HAP-1 (cell line): ENCODE measurements around the gene S100A9.
"Not testable (repeated sequence)": the region's sequence is repeated elsewhere in the genome, so short reads cannot be mapped to it uniquely, and the experiment has no call there.

ENCODE experiments used
- DNase-seq, 2 experiments: peaks; one replicate each; pipeline ENCODE4 v3.0.0-alpha.2; 2016 to 2020; ENCODE audit warnings: low spot score in 2 of 2
- H3K27me3 ChIP-seq: fragments of 250-450 bp; sonication (Bioruptor Pico); 2 replicates; pipeline ENCODE4 v1.5.1; 2020; ENCODE audit warnings: low read depth, mild to moderate bottlenecking, moderate library complexity
- H3K36me3 ChIP-seq: fragments of 250-450 bp; sonication (Bioruptor Pico); replicated peaks from 2 replicates; pipeline ENCODE4 v1.5.1; 2020; ENCODE audit warnings: mild to moderate bottlenecking
- H3K4me1 ChIP-seq: fragments of 250-450 bp; sonication (Bioruptor Pico); 2 replicates; pipeline ENCODE4 v1.5.1; 2020; ENCODE audit warnings: mild to moderate bottlenecking
- H3K4me3 ChIP-seq: fragments of 250-450 bp; sonication (Bioruptor Pico); 2 replicates; pipeline ENCODE4 v1.5.1; 2020; ENCODE audit warnings: mild to moderate bottlenecking, moderate library complexity
- H3K9me3 ChIP-seq: fragments of 250-450 bp; sonication (Bioruptor Pico); 2 replicates; pipeline ENCODE4 v1.5.1; 2020; ENCODE audit warnings: mild to moderate bottlenecking, moderate library complexity
- in situ Hi-C: fragments of 300-500 bp; cut with MboI; formaldehyde crosslinking; loops from 3 replicates; pipeline ENCODE4 v1.14.3; 2020; ENCODE audit warnings: low sequenced_read_pairs, inconsistent platforms, mixed read lengths

The S100A9 gene

GRCh38 chr1:153357853-153358690, at the start of gene S100A9:
TSS of gene S100A9 (plus strand) at chr1:153357854. CDS start at chr1:153358284, 430 bp downstream.
- Histone ChIP-seq H3K4me3 (no peak within 1 kb of the TSS), H3K36me3 (no peaks in the 10 kb centered on the region), H3K9me3 (no peaks in the 10 kb centered on the region), H3K4me1 (no peaks in the 10 kb centered on the region), H3K27me3 (peaks cover 9% of the 10 kb centered on the region; the same call in 1 of the 2 replicates)
- DNase-seq, result no peak
- in situ Hi-C loops, result loop anchor here (5.0 to 25.0 kb wide), 3 partner anchors 144 to 404 kb away; partner anchors contain the start of gene S100A2

- no peak overlapping the region for H3K4me3 ChIP-seq
- peaks cover 14% of the 10 kb centered on the region for H3K27me3 ChIP-seq
- H3K9me3 ChIP-seq, result no peaks in the 10 kb centered on the region
- in situ Hi-C loops, result no loop called here
- no peaks in the 10 kb centered on the region for H3K36me3 ChIP-seq
- no peak for DNase-seq
- H3K4me1 ChIP-seq, result no peaks in the 10 kb centered on the region
Observed at GRCh38 chr1:153308540-153308939, 49.1 kb upstream of the S100A9 start.

- in situ Hi-C loops, result no loop called here
- Histone ChIP-seq H3K4me1 (no peaks in the 10 kb centered on the region), H3K36me3 (no peaks in the 10 kb centered on the region), H3K27me3 (peaks cover 14% of the 10 kb centered on the region), H3K9me3 (no peaks in the 10 kb centered on the region), H3K4me3 (no peak overlapping the region)
- DNase-seq, result no peak
Observed at GRCh38 chr1:153309441-153309840, 48.2 kb upstream of the S100A9 start.

GRCh38 chr1:153310526-153310925, 47.1 kb upstream of the S100A9 start:
- Histone ChIP-seq H3K9me3 (no peaks in the 10 kb centered on the region), H3K4me1 (no peaks in the 10 kb centered on the region), H3K36me3 (no peaks in the 10 kb centered on the region), H3K4me3 (no peak overlapping the region), H3K27me3 (0 out of 2 replicates have a peak, but pooled peaks cover 5% of the 10 kb centered on the region)
- no peak for DNase-seq
- in situ Hi-C loops, result no loop called here

- in situ Hi-C loops, result no loop called here
- no peak for DNase-seq
Observed at GRCh38 chr1:153312570-153313186, 45.0 kb upstream of the S100A9 start, which contains the start of gene PGLYRP3. TSS of gene PGLYRP3 (minus strand) at chr1:153312952. CDS start at chr1:153310665, 2,287 bp downstream.

GRCh38 chr1:153313288-153313687, 44.4 kb upstream of the S100A9 start:
- DNase-seq, result no peak

More at GRCh38 chr1:153312570-153313186, 45.0 kb upstream of the S100A9 start, which contains the start of gene PGLYRP3:
- no peaks in the 10 kb centered on the region for H3K9me3 ChIP-seq
- H3K36me3 ChIP-seq, result no peaks in the 10 kb centered on the region
- no peaks in the 10 kb centered on the region for H3K27me3 ChIP-seq
- H3K4me1 ChIP-seq, result no peaks in the 10 kb centered on the region
- H3K4me3 ChIP-seq, result no peak within 1 kb of the TSS

GRCh38 chr1:153314388-153314787, 43.3 kb upstream of the S100A9 start:
- H3K9me3 ChIP-seq, DNase-seq, H3K4me3 ChIP-seq, H3K27me3 ChIP-seq, H3K4me1 ChIP-seq, in situ Hi-C loops, H3K36me3 ChIP-seq: not testable (repeated sequence)

More at GRCh38 chr1:153313288-153313687, 44.4 kb upstream of the S100A9 start:
- Histone ChIP-seq H3K27me3 (no peaks in the 10 kb centered on the region), H3K9me3 (no peaks in the 10 kb centered on the region), H3K36me3 (no peaks in the 10 kb centered on the region), H3K4me1 (no peaks in the 10 kb centered on the region), H3K4me3 (no peak overlapping the region)
- in situ Hi-C loops, result no loop called here

GRCh38 chr1:153316013-153316412, 41.6 kb upstream of the S100A9 start:
- H3K36me3 ChIP-seq, DNase-seq, H3K27me3 ChIP-seq, H3K4me1 ChIP-seq, H3K9me3 ChIP-seq, in situ Hi-C loops, H3K4me3 ChIP-seq: not testable (repeated sequence)

GRCh38 chr1:153318145-153318544, 39.5 kb upstream of the S100A9 start:
- in situ Hi-C loops, DNase-seq, H3K4me1 ChIP-seq, H3K4me3 ChIP-seq, H3K36me3 ChIP-seq, H3K27me3 ChIP-seq, H3K9me3 ChIP-seq: not testable (repeated sequence)

GRCh38 chr1:153322568-153322967, 35.1 kb upstream of the S100A9 start:
- H3K36me3 ChIP-seq, result no peaks in the 10 kb centered on the region
- no peaks in the 10 kb centered on the region for H3K4me1 ChIP-seq
- H3K27me3 ChIP-seq, result no peaks in the 10 kb centered on the region
- H3K4me3 ChIP-seq, result no peak overlapping the region
- no peak for DNase-seq
- in situ Hi-C loops, result no loop called here
- H3K9me3 ChIP-seq, result no peaks in the 10 kb centered on the region

GRCh38 chr1:153324912-153325311, 32.7 kb upstream of the S100A9 start:
- in situ Hi-C loops, result no loop called here
- H3K4me3 ChIP-seq, result no peak overlapping the region
- H3K27me3 ChIP-seq, result no peaks in the 10 kb centered on the region
- H3K36me3 ChIP-seq, result no peaks in the 10 kb centered on the region
- no peak for DNase-seq
- H3K9me3 ChIP-seq, result no peaks in the 10 kb centered on the region
- H3K4me1 ChIP-seq, result no peaks in the 10 kb centered on the region

GRCh38 chr1:153333902-153334301, 23.8 kb upstream of the S100A9 start:
- H3K36me3 ChIP-seq, result no peaks in the 10 kb centered on the region
- in situ Hi-C loops, result no loop called here
- no peak for DNase-seq
- H3K9me3 ChIP-seq, result no peaks in the 10 kb centered on the region
- H3K27me3 ChIP-seq, result no peaks in the 10 kb centered on the region
- H3K4me3 ChIP-seq, result no peak overlapping the region
- H3K4me1 ChIP-seq, result no peaks in the 10 kb centered on the region

GRCh38 chr1:153336650-153337049, 21.0 kb upstream of the S100A9 start:
- no peak for DNase-seq
- Histone ChIP-seq H3K9me3 (no peaks in the 10 kb centered on the region), H3K4me1 (no peaks in the 10 kb centered on the region), H3K4me3 (no peak overlapping the region), H3K36me3 (no peaks in the 10 kb centered on the region), H3K27me3 (peaks cover 14% of the 10 kb centered on the region)
- in situ Hi-C loops, result no loop called here
